Thymus (tissue), 11 donors: ENCODE measurements around the gene SLC22A5. TPM values are rescaled to one million over a fixed set of nuclear protein-coding genes. Genes with fewer than 3 reads are reported as not detected.

Experiments used
- DNase-seq, 9 donors: peaks; one replicate each; pipeline ENCODE4 v3.0.0-alpha.2; 2013; ENCODE audit warnings: low spot score in 9 of 9, low read depth in 6 of 9, missing footprints in 1 of 9
- H3K27ac ChIP-seq, 2 donors: one replicate each; pipeline ENCODE4 v1.5.1; 2013; ENCODE audit warnings: control low read depth in 1 of 2, low read depth in 1 of 2, low read length in 1 of 2, mild to moderate bottlenecking in 1 of 2, moderate library complexity in 1 of 2
- H3K27me3 ChIP-seq, 2 donors: one replicate each; pipeline ENCODE4 v1.5.1; 2013; ENCODE audit warnings: low read length in 1 of 2; ENCODE audit not compliant: control insufficient read depth in 2 of 2, insufficient read depth in 1 of 2
- H3K36me3 ChIP-seq, 2 donors: one replicate each; pipeline ENCODE4 v1.5.1; 2013; ENCODE audit warnings: low read length in 1 of 2, mild to moderate bottlenecking in 1 of 2, moderate library complexity in 1 of 2; ENCODE audit not compliant: control insufficient read depth in 2 of 2, insufficient read depth in 2 of 2
- H3K4me1 ChIP-seq, 2 donors: one replicate each; pipeline ENCODE4 v1.5.1; 2013; ENCODE audit warnings: low read length in 2 of 2; ENCODE audit not compliant: control insufficient read depth in 2 of 2, insufficient read depth in 2 of 2
- H3K4me3 ChIP-seq, 2 donors: one replicate each; pipeline ENCODE4 v1.5.1; 2013; ENCODE audit warnings: low read length in 2 of 2, control low read depth in 1 of 2, mild to moderate bottlenecking in 1 of 2
- H3K9me3 ChIP-seq, 2 donors: one replicate each; pipeline ENCODE4 v1.5.1; 2013; ENCODE audit warnings: low read length in 1 of 2, mild to moderate bottlenecking in 1 of 2; ENCODE audit not compliant: control insufficient read depth in 2 of 2, insufficient read depth in 1 of 2
- WGBS: extraction: QIAGEN DNeasy Blood & Tissue Kit; methylation state at CpG from one replicate; pipeline ENCODE4 v1.1.7; 2013; 5-methylcytosine and 5-hydroxymethylcytosine counted together
- polyA plus RNA-seq: library from polyadenylated mRNA; stranded (reverse); fragments of 200-250 nt; gene quantifications from one replicate; pipeline ENCODE4 v1.2.3, GENCODE V29; 2013
- total RNA-seq: library from RNA; stranded (reverse); fragments of 120-200 nt; gene quantifications from one replicate; pipeline ENCODE4 v1.2.4, GENCODE V29; 2013
- donor health status: healthy.

The SLC22A5 gene
- total and polyA plus RNA-seq, 2 donors = 1.4 to 25.4 TPM

DNA sequence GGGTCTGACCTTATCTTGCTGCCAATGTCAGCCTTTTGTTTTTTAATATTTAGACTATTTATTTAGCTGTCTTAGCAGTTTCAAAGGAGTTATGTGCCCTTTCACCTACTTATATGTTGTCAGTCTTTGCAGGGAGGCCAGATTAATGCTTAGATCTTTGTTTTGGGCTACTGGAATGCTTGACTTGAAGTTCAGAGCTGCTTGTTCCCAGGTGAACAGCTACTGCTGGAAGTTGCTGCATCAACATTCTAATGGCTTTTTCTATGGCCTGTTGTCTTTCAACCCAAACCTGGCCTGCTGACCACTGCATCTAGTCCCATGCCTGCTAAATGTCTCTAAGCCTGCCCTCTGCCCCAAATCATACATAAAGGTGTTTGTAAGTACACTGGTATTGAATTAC, 3.0 kb downstream of the SLC22A5 start:
- Histone ChIP-seq H3K9me3 (no peaks in the 10 kb centered on the region), H3K36me3 (no peaks in the 10 kb centered on the region), H3K27ac (no peak overlapping the region), H3K4me3 (no peak overlapping the region), H3K4me1 (peaks cover 3 to 10% of the 10 kb centered on the region in 2 donors), H3K27me3 (peaks cover 0 to 39% of the 10 kb centered on the region in 2 donors)
- no peak for DNase-seq

- DNase-seq = no peak
- Histone ChIP-seq H3K9me3 (no peaks in the 10 kb centered on the region), H3K4me3 (no peak overlapping the region), H3K27me3 (peaks cover 0 to 12% of the 10 kb centered on the region in 2 donors), H3K4me1 (peaks cover 0 to 1% of the 10 kb centered on the region in 2 donors), H3K36me3 (peaks cover 0 to 3% of the 10 kb centered on the region in 2 donors), H3K27ac (no peak overlapping the region)
- WGBS = 98% methylated on average over 3 of the region's 3 CpGs
Observed at GRCh38 chr5:132375957-132376356, 6.4 kb downstream of the SLC22A5 start.

DNA sequence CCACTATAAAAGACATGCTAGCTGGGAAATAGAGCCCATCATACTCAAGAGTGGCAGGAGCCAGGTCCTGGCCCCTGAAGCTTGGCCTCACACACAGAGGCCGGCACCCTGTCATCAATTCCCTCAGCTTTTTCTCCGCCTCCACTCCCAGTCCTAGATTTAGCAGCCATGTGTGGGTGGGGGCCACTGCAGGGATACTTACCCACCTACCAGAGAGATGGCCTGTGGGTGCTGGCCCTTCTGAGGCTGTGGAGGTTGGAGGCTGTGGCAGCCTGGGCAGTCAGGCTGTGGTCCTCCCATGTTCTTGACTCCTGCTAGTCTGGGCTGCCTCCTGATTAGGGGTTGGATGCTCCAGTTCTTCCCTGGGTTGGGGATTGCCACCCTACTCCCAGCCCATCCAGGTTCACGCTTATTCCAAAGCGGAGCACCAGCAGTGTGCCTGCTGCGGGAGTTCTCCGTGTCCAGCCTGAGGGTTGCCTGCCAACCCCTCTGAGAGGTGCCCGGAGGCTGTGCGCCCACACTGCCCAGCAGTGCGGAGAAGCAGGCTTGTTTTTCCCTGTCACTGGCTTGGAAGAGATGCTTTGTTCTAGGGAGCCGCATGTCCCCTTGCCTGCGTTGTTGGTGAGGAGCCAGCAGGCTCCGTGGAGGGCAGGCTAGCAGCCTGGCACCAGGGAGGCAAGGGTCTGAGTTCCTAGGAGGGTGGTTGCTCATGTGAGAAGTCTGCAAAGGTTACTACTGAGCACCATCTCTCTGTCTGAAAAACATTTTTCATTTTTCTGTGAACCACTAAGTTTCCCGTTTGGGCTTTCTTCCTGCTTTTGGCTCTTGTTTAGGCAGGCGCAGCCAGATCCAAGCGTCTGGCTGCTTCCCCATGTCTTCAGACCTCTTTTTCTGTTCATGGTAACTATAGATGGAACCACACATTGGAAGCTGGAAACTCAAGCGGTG, 7.5 kb downstream of the SLC22A5 start:
- no peak for DNase-seq

DNA sequence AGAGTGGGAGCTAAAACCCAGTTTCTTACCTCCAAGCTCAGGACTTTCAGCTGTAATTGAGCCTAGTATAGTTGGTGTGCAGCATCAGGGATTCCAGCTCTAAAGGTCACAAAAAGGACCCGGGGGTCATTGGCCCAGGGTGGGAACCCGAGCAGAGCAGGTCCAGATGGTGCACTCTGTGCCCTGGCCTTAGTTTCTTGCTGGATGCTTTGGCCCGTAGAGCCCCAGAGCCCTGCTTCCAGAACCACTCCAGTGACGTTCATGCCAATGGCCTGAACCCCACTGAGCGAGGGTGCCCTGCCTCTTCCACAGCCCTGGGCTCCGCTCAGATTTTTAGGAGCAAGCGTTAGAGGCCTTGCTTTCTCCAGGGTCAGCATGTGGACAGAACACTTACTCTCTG, 8.2 kb downstream of the SLC22A5 start:
- peak overlapping the region in 1 of 2 donors; percentile 2 for H3K27ac ChIP-seq

More for the DNA sequence above, 7.5 kb downstream of the SLC22A5 start:
- Histone ChIP-seq H3K4me1 (peaks cover 0 to 2% of the 10 kb centered on the region in 2 donors), H3K9me3 (no peaks in the 10 kb centered on the region), H3K27ac (no peak overlapping the region), H3K36me3 (peaks cover 0 to 7% of the 10 kb centered on the region in 2 donors), H3K27me3 (peaks cover 0 to 2% of the 10 kb centered on the region in 2 donors), H3K4me3 (no peak overlapping the region)
- WGBS = 96% methylated on average over 16 of the region's 16 CpGs

DNA sequence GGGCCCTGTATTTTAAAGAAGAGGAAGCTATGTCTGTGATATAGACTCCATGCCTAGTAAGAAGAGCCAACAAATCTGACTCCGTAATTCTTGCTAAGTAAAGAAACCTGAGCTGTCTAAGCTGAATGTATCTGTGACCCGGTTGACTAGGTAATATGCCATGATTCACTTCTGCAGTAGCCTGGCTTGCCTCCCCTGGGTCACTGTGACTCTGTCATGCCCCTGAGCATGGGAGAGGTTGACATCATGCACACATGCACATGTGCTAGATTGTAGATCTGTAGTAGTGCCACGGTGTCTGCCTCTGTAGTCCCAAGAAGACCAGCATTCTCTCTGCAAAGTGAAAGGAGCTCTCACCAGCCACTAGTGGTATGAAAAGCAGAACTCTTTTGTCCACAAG, 9.1 kb downstream of the SLC22A5 start:
- peaks cover 0 to 2% of the 10 kb centered on the region in 2 donors for H3K4me1 ChIP-seq
- H3K27me3 ChIP-seq = no peaks in the 10 kb centered on the region
- 98% methylated on average over 3 of the region's 3 CpGs for WGBS
- peaks cover 0 to 7% of the 10 kb centered on the region in 2 donors for H3K36me3 ChIP-seq
- H3K27ac ChIP-seq = no peak overlapping the region
- no peaks in the 10 kb centered on the region for H3K9me3 ChIP-seq
- no peak overlapping the region for H3K4me3 ChIP-seq
- DNase-seq = no peak

More for the DNA sequence above, 8.2 kb downstream of the SLC22A5 start:
- Histone ChIP-seq H3K36me3 (peaks cover 0 to 7% of the 10 kb centered on the region in 2 donors), H3K4me3 (no peak overlapping the region), H3K4me1 (peaks cover 0 to 2% of the 10 kb centered on the region in 2 donors), H3K27me3 (no peaks in the 10 kb centered on the region), H3K9me3 (no peaks in the 10 kb centered on the region)
- no peak for DNase-seq
- WGBS = 82% methylated on average over 7 of the region's 7 CpGs

GRCh38 chr5:132380047-132380446, 10.5 kb downstream of the SLC22A5 start:
- peaks cover 0 to 9% of the 10 kb centered on the region in 2 donors for H3K36me3 ChIP-seq
- no peaks in the 10 kb centered on the region for H3K27me3 ChIP-seq
- over 99% methylated on average over 6 of the region's 6 CpGs for WGBS
- H3K27ac ChIP-seq = no peak overlapping the region
- no peak overlapping the region for H3K4me3 ChIP-seq
- no peak for DNase-seq
- H3K4me1 ChIP-seq = peaks cover 0 to 2% of the 10 kb centered on the region in 2 donors
- H3K9me3 ChIP-seq = no peaks in the 10 kb centered on the region

DNA sequence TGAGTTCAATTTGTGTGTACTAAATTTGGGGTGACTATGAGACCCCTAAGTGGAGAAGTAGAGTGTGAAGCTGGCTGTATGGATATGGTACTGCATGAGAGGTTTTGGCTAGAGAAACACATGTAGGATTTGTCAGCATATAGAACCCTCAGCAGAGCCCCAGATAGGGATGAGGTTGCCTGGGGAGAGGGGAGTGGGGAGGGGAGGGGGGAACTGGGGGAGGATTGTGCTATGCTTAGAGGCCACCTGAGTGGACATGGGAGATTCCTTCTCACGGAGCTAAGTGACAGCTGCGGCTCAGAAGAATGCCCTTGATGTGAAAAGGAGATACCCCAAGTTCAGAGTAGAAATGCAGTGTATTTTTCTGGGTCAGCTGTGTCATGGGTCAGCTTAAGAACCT, 11.2 kb downstream of the SLC22A5 start:
- no peak overlapping the region for H3K27ac ChIP-seq
- 93% methylated on average over 2 of the region's 2 CpGs for WGBS
- no peak for DNase-seq
- peaks cover 2 to 5% of the 10 kb centered on the region in 2 donors for H3K4me1 ChIP-seq
- peaks cover 0 to 9% of the 10 kb centered on the region in 2 donors for H3K36me3 ChIP-seq
- no peaks in the 10 kb centered on the region for H3K9me3 ChIP-seq
- H3K27me3 ChIP-seq = no peaks in the 10 kb centered on the region
- no peak overlapping the region for H3K4me3 ChIP-seq

GRCh38 chr5:132381614-132382013, 12.1 kb downstream of the SLC22A5 start:
- WGBS = 97% methylated on average over 1 of the region's 1 CpG
- H3K36me3 ChIP-seq = peaks cover 0 to 9% of the 10 kb centered on the region in 2 donors
- no peak overlapping the region for H3K27ac ChIP-seq
- H3K4me3 ChIP-seq = no peak overlapping the region
- peaks cover 2 to 12% of the 10 kb centered on the region in 2 donors for H3K4me1 ChIP-seq
- DNase-seq = no peak
- no peaks in the 10 kb centered on the region for H3K9me3 ChIP-seq
- H3K27me3 ChIP-seq = no peaks in the 10 kb centered on the region

GRCh38 chr5:132383261-132383660, 13.8 kb downstream of the SLC22A5 start:
- DNase-seq = no peak
- Histone ChIP-seq H3K9me3 (no peaks in the 10 kb centered on the region), H3K4me3 (no peak overlapping the region), H3K27ac (no peak overlapping the region), H3K36me3 (peaks cover 0 to 9% of the 10 kb centered on the region in 2 donors), H3K4me1 (peaks cover 2 to 23% of the 10 kb centered on the region in 2 donors), H3K27me3 (no peaks in the 10 kb centered on the region)
- WGBS = 99% methylated on average over 1 of the region's 1 CpG
